ENCODE measurements around the gene TRAPPC12.

Gene TRAPPC12

DNA sequence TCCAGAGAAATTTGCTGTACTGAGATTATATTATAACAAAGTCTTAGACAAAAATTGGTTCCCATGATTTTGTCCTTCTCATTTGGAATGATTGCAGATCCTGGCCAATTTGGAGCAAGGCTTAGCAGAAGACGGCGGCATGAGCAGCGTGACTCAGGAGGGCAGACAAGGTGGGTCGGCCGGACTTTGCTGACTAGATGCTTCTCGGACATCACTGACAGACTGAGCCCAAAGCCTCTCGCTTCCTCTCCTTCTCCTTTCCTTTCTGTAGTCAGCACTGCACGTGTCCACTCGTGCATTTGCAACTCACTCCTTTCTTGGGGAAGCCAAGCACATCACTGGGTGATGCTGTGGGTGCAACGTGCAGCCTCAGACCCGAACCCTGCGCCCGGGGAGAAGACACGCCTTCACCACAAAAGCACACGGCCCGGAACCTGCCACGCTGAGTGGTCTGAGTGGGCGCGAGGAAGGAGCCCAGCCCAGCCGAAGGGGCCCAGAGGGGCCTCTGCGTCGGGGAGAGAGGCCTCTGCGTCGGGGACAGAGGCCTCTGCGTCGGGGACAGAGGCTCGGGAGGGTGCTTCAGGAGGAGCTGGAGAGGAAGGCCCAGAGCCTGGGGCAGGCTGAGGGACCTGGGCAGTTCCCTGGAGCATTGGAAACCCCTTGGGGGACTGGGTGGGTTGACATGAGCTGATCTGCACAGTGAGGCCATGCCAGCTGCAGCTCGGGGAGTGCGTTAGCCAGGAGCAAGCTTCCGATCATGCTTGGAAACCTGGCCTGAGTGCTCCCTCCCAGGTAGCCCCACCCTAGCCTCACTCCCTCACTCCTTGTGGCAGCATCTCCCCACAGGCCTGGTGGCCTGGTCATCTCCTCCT, 78.3 kb downstream of the TRAPPC12 start:
- no peak for DNase-seq

DNA sequence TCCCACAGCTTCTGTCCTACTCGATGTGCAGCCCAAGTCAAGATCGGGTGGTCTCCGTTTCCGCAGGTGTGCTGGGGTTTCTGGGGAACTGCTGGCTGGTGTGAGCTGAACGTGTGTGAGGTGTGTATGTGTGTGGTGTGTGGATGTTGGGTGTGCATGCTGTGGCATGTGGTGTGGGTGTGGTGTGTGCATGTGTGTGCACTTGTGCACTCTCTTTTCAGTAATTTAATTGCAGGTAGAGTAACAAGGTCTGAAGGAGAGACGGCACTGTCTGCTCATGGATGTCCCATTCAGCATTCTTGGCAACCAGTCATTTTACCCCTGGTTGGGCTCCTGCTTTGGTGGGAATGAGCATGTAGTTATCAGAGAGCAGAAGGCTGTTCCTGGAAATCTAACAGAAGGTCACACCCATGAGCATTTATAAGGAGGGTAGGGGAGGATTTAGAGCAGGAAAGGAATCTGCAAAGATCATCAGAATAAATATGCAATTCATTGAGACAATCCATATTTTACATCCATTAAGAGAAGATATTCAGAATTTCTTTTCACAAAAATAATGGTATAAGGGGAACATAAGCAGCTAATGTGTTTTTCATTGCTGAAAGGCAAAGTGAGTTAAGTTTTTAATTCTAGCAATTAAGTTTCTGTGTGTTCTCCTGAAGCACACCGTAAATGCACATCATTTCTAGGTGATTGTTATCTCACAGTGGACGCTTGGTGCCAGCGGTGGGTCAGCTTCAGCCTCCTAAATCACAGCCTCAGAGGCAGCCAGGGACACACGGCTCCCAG, 79.1 kb downstream of the TRAPPC12 start:
- no peak for DNase-seq

DNA sequence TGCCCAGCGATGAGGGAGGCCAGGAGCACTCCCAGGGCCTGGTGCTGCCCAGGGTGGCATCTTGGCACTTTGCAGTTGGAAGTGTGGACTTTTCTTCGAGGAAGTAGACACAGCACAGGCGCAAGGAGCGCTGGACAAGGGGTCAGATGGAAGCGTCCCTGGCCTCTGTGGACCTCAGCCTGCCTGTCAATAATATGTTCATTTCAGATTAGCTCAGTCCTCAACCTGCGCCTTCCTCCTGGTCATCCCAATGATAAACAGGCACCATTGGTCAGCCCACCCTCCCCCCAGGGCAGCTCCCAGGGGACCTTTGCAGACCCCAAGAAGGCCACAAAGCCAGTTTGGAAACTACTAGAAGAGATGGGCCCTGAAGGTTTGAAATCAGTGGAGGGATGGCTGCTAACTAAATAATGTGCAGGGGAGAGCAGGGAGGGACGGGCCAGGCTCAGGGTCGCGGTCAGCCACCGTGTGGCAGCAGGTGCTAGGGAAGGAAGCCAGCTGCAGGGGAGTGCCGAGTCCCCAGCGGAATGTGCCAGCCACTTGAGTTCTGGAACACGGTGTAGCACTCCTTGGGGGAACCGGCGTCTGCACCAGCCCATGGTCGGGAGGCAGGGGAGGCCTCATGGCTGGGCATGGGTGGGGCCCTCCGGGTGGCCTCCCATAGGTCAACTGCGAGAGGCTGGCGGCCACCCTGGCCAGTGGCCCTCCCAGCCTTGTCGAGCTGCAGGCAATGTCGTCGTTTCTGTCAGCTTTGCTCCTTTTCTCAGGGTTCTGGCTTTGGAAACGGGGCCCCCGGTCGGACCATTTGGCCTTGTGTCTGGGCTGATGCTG, 79.9 kb downstream of the TRAPPC12 start:
- no peak for DNase-seq

DNA sequence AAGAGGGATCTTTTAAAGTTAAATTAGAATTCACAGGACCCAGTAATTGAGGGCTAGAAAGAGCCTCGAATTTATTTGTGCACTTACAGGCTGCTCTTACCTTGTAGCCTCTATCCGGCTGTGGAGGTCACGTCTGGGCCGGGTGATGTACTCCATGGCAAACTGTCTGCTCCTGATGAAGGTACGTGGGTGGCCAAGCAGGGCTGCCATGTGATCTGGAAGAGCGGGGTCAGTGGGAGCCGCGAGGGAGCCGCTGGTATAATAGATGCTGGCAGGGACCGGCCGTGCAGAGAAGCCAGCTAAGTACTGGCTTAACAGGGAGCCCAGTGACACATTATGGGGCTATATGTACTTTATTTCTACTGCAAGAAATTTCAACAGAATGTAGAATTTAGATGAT, 80.7 kb downstream of the TRAPPC12 start:
- no peak for DNase-seq

DNA sequence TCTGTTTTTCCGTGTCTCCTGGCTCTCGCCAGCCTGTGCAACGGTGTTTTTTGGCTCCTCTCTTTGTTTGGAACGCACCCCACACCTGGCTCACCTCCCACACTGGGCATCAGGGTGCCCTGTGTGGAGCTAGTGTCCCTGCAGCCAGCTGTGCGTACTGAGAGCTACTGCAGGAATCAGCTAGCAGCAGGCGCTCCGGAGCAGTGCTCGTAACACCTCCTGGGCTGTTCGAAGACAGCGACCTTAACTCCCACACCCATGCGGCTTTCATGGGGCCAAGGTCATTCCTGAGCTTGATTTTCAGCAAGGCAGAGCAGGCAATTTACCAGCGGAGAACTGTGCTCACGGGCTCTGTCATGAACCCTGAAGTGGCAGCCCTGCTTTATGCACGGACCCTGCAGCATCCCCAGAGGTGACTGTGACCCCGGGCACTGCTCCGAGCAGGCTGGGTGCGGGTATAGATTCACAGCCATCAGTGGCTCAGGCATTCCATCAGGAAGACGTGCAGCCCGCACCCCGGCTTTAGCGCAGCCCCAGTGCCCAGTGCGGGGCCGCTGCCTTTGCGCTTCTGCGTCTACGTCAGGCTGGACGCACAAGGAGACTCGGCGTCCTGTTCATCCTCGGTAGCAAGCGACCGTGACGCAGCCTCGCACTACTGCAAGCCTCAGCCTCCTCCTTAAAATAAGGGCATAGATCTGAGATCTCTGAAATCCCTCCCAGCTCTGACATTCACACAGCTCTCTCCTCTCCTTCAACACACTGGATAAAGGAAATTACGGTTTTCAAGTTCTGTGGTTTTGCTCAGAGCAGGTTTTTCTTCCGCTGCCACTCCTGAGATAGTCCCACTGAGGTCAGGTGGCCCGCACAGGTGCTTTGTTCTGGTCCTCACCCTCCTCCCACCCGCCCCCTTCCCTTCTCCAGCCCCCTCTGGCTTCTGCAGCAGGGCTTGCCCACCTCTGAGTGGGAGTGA, 81.6 kb downstream of the TRAPPC12 start:
- no peak for DNase-seq

DNA sequence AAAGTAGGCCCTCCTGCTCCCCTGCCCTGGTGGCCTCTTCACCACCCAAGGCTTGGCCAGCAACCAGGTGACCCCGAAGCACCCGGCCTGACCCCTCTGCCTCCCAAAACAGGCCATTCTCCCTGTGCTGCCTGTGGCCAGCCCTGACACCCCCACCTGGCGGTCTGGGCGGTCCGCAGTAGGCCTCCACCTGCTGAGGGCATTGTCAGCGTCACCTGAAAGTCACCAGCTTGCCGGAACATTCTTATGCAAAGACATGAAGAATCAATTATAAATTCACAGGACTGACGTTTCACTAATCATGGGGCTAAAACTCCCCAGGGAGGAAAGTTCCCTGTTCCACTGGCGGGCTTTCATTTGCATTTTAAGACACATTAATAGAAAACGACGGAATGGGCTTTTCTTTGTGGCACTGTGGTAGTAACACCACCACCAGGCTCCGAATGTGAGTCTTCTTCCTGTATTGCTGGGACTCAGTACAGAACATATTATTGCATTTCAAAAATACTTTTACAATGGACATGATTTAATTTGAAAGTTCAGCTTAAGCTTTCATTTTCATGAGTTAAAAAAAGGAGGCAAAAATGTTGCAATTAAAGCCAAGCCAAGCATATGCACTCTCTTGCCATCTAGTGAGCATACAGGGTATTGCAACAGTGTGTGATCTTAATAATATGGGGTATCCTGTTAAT, 82.5 kb downstream of the TRAPPC12 start:
- DNase-seq, result peak; percentile 30

DNA sequence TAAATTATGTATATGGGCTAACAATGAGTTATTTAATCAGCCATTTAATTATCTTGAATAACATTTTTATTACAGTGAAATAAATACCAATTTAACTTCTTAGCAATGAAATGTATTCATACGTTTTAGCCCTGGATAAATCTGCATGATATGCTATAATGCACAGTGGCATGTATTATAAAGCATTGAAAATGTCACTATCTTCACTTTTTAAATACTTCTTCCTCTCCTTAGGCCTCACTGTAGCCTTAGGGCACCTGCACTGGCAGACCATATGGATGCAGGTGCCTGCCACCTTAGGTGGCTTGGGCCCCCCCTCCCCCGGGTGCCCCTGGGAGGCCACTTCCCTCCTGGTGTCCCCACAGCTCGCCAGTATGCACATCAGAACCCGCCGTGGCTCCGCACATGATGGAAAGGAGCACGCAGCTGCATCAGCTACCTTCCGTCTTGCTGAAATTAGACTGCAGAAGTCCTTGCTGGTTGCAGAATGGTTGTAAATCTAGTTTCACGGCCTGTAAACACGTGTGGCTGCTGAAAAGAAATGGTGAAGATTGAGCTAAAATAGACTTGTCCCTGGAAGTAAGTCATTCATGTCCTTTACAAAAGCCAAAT, 83.1 kb downstream of the TRAPPC12 start:
- no peak for DNase-seq

DNA sequence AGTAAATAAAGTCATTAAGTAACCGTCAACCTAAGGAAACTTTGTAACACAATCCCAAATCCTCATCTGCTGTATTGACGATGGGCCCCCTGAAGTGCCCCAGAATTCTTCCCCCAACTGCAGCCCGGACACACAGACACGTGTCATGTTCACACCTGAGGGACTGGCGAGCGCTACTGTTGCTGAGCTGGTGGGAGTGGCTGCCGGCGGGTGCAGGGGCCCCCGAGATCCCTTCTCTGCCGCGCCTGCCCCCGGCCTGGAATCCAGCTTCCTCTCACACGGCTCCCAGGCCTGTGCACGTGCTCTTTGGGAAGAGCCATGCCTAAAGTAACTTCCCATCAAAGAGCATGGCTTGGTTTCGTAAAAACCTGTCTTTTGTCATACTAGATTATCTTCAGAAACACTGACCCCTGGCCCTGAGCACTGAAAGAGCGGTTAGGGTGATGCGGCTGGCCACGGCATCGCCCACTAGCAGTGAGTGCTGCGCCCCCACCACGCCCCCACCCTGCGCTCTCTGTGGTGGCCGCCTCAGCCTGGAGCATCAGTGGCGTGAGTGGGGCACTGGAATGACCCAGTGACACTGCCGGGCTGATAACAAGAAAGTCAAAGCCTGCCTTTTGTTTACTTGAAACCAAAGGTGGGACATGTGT, 83.8 kb downstream of the TRAPPC12 start:
- DNase-seq, result no peak

DNA sequence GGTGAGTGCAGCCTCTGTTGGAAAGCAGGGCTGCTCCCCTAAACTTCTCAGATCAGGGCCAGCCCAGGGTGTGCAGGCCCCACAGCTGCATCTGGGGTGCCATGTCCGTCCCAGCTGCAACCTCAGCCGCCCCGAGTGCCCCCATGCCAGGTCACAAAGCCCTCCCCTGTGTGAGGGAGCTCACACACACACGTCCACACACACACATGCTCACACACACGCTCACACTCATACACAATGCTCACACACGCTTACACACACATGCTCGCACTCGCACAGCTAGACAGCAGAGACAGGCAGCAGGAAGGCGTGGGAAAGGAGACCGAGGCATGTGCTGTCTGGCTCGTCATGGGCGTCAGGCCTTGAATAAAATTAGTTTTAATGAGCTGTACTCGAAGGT, 84.5 kb downstream of the TRAPPC12 start:
- no peak for DNase-seq

DNA sequence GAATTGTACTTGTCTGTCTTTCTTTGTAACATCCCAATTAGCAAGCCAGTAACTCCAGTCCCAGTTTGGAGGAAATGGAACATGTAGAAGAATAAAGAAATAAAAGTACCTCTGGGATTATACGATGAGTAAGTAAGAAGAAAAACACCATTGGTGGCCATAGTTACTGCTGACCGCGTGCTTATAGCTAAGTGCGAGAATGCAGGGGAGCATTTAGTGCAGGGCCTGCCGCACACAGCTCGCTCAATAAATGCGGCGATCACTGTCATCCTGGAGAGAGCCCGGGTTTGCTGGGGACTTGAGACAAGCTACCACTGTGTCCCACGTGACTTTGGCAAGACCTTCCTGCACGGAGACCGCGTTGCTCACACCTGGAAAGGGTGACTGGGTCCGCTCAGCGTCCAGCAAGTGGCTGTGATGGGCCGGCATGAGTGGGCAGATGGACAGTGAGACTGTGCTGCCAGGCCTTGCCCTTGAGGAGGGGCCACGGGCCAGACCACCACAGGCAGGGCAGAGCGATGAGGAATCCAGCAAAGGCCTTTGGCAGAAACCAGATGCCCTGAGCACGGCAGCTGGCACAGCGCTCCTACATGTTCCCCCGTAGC, 85.0 kb downstream of the TRAPPC12 start:
- no peak for DNase-seq

DNA sequence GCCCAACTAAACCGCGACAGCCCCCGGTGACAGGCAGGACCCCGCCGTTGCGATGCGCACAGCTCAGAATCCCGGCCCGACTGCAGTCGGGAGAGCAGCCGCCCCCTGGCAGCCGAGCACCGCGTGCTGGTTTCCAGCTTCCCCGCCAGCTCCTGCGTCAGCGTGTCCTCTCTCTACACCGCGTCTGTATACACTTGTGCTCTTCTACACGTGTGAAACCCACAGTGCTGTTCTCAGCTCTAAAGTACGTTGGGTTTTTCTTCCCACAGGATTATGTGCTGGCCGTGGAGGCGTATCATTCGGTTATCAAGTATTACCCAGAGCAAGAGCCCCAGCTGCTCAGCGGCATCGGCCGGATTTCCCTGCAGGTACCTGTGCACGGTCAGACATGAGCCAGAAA, 85.8 kb downstream of the TRAPPC12 start:
- no peak for DNase-seq

DNA sequence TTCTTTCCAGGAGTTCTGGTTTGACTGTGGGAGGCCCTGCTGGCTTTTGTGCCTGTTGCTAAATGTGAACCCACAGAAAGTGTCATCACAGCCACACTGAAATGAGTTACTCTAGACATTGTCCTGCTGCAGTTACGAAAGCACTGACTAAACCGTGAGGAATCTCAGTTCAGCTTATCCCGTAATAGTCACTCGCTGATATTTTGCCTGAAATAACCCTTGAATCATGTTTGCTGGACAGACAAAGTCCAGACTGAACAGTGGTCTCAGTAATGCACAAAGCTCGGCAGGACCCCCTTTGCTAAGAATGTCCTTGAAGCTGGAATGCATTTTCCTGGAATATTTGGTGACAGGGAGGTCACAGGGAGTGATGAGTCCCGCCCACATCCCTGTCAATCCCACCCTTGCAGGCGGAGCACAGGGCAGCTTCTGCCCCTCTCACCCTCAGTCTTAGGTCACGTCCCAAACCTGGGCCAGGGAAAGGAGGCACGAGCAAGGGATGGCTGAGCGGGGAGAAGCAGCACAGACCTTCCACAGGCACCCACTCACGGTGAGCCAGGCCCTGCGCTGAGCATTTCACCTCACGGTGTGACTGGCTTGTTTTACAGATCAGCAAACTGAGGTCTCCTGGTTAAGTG, 86.5 kb downstream of the TRAPPC12 start:
- DNase-seq, result no peak

DNA sequence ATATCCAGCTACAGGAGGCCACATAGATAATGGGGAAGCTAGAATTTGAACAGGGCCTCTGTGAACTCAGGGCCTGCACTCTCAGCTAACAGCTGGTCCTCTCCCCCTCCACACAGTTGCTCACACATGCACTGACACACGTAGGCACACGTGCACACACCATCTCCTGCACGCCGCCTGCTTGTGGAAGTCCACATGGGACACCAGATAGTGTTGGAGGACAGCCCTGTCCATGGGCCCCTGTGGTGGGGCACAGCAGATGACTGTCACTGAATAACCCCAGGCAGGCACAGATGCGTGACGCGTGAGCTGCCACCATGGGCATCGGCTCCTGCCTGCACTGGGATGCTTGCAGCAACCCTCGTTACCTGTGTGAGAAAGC, 87.0 kb downstream of the TRAPPC12 start:
- DNase-seq, result no peak

DNA sequence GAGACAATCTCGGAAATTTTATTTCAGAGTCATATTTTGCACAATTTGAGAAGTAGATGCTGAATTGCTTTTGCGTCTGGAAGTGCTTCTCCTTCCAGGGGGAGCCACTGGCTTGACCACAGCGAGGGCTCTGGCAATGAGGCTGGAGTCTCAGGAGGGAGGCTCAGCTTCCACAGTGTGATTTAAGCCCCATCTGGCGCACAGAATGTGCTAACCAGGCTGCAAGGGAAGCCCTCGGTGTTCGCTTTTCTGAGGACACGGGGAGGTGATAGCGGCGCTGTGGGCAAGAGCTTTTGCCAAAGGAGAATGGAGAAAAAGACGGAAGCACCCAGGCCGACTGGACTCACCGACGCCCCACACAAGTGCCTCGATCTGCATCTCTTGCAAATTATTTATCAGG, 87.5 kb downstream of the TRAPPC12 start:
- no peak for DNase-seq

DNA sequence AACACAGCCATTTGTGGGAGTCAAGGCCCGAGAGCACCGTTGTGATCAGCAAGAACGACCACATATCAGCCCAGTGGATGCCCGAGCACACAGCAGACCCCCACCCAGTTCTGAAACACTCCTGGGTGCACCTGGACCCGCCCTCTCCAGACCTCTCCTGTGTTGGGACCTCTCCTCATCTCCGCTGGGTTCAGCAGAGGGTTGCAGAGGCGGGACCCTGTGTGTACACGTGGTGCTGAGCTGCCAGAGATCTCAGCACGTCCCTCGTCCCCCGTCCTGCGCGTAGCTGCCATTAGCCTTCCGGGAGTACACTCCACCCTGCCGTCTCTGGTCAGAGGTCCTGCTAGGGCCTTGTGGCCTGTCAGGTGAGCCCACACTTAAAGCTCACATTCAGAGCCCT, 88.2 kb downstream of the TRAPPC12 start:
- DNase-seq, result no peak

DNA sequence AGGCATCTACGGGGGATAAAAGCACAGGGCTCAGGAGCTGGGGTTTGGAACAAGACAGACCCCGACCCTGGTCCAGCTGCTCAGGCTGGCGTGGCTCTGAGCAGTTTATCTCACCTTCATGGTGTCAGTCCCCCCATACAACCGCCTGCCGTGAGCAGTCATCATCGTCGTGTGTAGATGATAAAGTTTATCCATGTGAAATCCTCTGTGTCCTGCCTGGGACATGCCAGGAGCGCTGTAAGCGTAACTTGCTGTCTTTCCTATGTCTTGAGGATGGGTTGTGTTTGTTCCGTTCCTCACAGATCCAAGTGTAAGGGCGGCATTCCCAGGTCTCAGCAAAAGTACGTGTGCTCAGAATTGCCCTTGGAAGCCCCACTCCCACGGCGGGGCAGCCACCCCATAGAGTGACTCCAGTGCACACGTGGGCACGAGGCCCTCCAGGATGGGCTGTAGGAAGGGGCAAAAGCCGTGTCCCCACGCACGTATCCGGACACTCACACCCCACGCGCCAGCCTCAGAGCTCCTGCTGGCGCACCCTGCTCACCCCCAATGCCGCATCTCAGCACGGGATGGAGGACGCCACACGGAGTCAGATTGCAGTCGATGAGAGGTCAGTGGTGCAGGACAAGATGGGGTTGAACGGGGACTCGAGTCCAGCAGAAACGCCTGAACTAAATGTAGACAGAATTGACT, 88.9 kb downstream of the TRAPPC12 start:
- DNase-seq, result no peak

DNA sequence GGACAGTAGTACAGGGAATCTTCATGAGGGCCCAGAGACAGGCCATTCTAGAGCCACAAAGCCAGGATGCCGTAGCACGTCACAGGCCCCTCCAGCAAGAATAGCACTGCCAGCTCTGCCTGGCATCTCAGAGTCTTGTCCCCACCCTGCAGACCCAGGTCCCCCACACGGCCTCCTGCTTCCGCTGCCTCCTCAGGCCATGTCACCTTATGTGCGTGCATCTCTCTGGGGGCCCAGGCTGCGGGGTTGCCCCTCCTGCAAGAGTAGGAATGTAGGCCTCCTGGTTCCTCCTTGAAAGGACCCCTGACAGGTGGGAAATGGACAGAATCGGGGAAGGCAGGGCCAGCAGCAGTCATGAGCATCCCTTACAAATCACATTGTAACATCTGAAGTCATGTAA, 90.0 kb downstream of the TRAPPC12 start:
- DNase-seq, result no peak

DNA sequence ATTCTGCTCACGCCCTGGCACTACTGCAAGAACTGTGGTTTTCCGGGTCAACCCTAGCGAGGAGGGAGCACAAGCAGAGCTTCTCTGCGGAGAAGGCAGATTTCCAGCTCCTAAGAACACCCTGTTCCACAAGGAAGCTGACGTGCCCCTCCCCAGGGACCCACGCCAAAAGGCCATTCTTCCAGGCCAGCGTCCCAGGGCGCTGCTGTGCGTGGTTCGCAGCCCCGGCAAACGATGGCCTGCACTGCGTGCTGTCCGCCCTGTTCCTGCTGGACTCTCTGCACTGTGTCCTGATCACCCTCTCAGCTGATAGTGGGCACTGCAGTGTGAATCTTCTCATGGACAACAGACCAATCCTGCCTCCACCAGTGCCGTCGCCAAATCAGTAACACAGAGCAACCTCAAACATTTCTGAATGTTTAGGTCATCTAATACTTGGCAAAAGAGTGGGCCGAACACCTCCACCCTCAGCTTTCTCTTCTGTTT, 90.7 kb downstream of the TRAPPC12 start:
- DNase-seq, result no peak
